ENCODE data around the gene RIF1.

RIF1 gene

DNA sequence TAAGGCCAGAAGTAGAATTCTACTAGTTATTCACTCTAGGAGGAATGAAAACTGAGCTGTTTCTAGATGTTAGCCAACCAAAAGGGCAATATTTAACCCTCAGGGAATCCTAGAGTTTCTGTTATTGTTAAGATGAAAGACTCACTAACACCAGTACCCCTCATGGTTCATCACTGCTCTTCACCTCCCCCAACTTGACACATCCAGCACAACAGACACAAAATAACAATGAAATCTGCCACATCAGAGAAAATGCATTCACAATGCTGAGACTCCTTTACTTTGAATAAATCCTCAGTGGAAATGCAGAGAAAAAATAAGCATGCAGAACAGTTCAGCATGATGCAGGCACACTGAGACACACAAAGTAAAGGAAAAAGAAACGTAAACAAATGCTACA, 111.3 kb downstream of the RIF1 start:
- TF ChIP-seq POLR2A (IDR thresholded peaks at IDR 0.05; ENCODE audit: low read depth, low read length): no peak
- FAIRE-seq (no peak), DNase-seq (ENCODE audit: insufficient read length, low spot score) (no peak)

DNA sequence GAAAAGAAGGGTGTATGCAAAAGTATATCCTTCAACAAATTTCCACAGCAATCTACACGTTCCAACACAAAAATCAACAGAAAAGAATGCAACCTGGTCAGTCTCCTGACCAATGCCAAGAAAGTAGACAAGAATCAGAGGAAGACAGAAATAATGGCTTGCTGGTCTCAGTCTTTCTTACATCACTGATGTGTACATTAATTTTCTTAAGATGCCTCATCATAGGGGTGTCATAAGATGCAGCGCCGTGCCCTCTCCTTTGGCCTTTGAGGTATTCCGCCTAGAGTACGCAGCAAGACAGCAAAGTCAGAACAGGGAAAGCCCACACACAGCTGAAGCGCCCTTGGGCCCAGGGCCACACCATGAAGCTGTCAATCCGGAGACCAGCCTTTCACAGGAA, 112.9 kb downstream of the RIF1 start:
- TF ChIP-seq POLR2A (IDR thresholded peaks at IDR 0.05; ENCODE audit: low read depth, low read length): no peak
- DNase-seq (ENCODE audit: insufficient read length, low spot score) (no peak), FAIRE-seq (no peak)

DNA sequence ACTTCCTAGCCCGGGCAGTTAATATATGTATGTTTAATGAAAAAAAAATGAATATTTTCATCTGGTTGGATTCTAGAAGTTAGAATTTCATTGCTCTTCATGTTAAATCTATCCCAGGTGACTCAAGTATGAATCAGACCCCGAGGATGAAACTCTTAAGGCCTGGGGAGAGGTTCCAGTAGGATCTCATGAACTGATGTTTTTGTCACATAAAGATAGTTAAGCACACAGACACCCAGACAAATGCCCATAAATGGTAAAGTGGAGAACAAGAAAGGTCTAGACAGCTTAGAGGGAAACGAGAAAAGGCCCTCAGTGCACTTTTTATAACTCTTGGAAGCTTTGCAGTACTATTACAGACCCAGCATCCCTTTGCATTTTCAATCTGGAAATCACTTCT, 114.1 kb downstream of the RIF1 start:
- no peak for FAIRE-seq
- no peak for TF ChIP-seq POLR2A (IDR thresholded peaks at IDR 0.05; ENCODE audit: low read depth, low read length)
- no peak for DNase-seq (ENCODE audit: insufficient read length, low spot score)

GRCh38 chr2:151525821-151526373, 116.2 kb downstream of the RIF1 start:
- no peak for FAIRE-seq
- DNase-seq (ENCODE audit: insufficient read length, low spot score): no peak
- TF ChIP-seq POLR2A (IDR thresholded peaks at IDR 0.05; ENCODE audit: low read depth, low read length): no peak

GRCh38 chr2:151526572-151527090, 116.9 kb downstream of the RIF1 start:
- no peak for DNase-seq (ENCODE audit: insufficient read length, low spot score)
- FAIRE-seq: no peak
- no peak for TF ChIP-seq POLR2A (IDR thresholded peaks at IDR 0.05; ENCODE audit: low read depth, low read length)
